K562 (cell line): ENCODE measurements around the gene CTDSPL2. TPM values are rescaled to one million over a fixed set of nuclear protein-coding genes. Genes with fewer than 3 reads are reported as not detected.
A peak's percentile ranks its signal among the peaks of the same experiment; 100 is the strongest.

ENCODE experiments used
- BHLHE40 ChIP-seq: IDR thresholded peaks from 2 replicates; pipeline ENCODE4 v1.6.1; 2011; ENCODE audit warnings: low read length, improper control_type of control experiment
- CC2D1A ChIP-seq: fragments of 450-650 bp; IDR thresholded peaks from 2 replicates; pipeline ENCODE4 v1.6.1; 2017; ENCODE audit warnings: mild to moderate bottlenecking
- CTCF ChIP-seq, 3 experiments: IDR thresholded peaks in 2 of 3; conservative IDR thresholded peaks in 1 of 3; 2 replicates each; pipeline ENCODE4 v1.5.1; 2011 to 2012; ENCODE audit warnings: low read length in 3 of 3, mild to moderate bottlenecking in 3 of 3, control low read depth in 2 of 3, improper control_type of control experiment in 1 of 3, inconsistent platforms in 1 of 3, low read depth in 1 of 3, mixed read lengths in 1 of 3, moderate library complexity in 1 of 3; ENCODE audit not compliant: insufficient read depth in 2 of 3
- EP300 ChIP-seq: IDR thresholded peaks from 2 replicates; pipeline ENCODE4 v1.6.1; 2012; ENCODE audit warnings: low read length, improper control_type of control experiment
- GTF2E2 ChIP-seq: fragments of 200-800 bp; sonication (Bioruptor generic); IDR thresholded peaks from 2 replicates; pipeline ENCODE4 v1.6.1; 2016; ENCODE audit warnings: missing genetic modification characterization, missing compliant biosample characterization
- HNRNPLL ChIP-seq: fragments of 200-400 bp; formaldehyde crosslinking; IDR thresholded peaks from 2 replicates; pipeline ENCODE4 v1.6.1; 2017; ENCODE audit warnings: low read length, low read depth, mild to moderate bottlenecking; ENCODE audit not compliant: poor library complexity, severe bottlenecking
- NUFIP1 ChIP-seq: fragments of 450-650 bp; IDR thresholded peaks from 2 replicates; pipeline ENCODE4 v1.6.1; 2018; ENCODE audit not compliant: partially characterized antibody
- PHF21A ChIP-seq: fragments of 450-650 bp; IDR thresholded peaks from 2 replicates; pipeline ENCODE4 v1.6.1; 2017; ENCODE audit warnings: low read depth, borderline replicate concordance
- PHF8 ChIP-seq: fragments of 200-600 bp; sonication (generic); IDR thresholded peaks from 2 replicates; pipeline ENCODE4 v1.6.1; 2012; ENCODE audit warnings: mixed run types, mild to moderate bottlenecking, inconsistent platforms, low read length, moderate library complexity, borderline replicate concordance
- SOX6 ChIP-seq: fragments of 450-650 bp; IDR thresholded peaks from 2 replicates; pipeline ENCODE4 v1.6.1; 2014; ENCODE audit warnings: mild to moderate bottlenecking
- TAF7 ChIP-seq: fragments of 450-650 bp; IDR thresholded peaks from 2 replicates; pipeline ENCODE4 v1.6.1; 2016; ENCODE audit warnings: missing genetic modification characterization, missing compliant biosample characterization
- ZBTB8A ChIP-seq: fragments of 450-650 bp; IDR thresholded peaks from 2 replicates; pipeline ENCODE4 v1.6.1; 2018; ENCODE audit warnings: mild to moderate bottlenecking, moderate library complexity; ENCODE audit not compliant: partially characterized antibody
- ZFP91 ChIP-seq: sonication (generic); formaldehyde crosslinking; IDR thresholded peaks from 2 replicates; pipeline ENCODE4 v1.8.0; 2022; ENCODE audit warnings: mild to moderate bottlenecking, missing genetic modification reagents
- ZNF12 ChIP-seq: sonication (generic); formaldehyde crosslinking; IDR thresholded peaks from 2 replicates; pipeline ENCODE4 v1.4.0; 2020; ENCODE audit warnings: mild to moderate bottlenecking, missing genetic modification reagents
- ZNF146 ChIP-seq: IDR thresholded peaks from one replicate; pipeline ENCODE4 v1.6.1; 2018; ENCODE audit warnings: missing compliant biosample characterization; ENCODE audit not compliant: unreplicated experiment
- ZNF224 ChIP-seq: sonication (generic); formaldehyde crosslinking; IDR thresholded peaks from 2 replicates; pipeline ENCODE4 v1.8.0; 2022; ENCODE audit warnings: mild to moderate bottlenecking, missing genetic modification reagents
- polyA plus RNA-seq, 8 experiments: library from polyadenylated mRNA; depleted of rRNA in 4 of 8; stranded (reverse) in 5 of 8; unstranded in 3 of 8; fragments of >200 nt; fragmentation: Nextera tagmentation in 2 of 8; fragmentation: Illumina TruSeq in 1 of 8; extraction: Ambion mirVana in 2 of 8; extraction: Trizol in 1 of 8; gene quantifications; 2 replicates each; pipeline versions ENCODE4 v1.2.1 to v1.2.3, GENCODE V29; 2011 to 2014; ENCODE audit warnings: inconsistent platforms in 1 of 8, missing spikeins in 1 of 8
- total RNA-seq, 7 experiments: library from RNA; depleted of rRNA in 6 of 7; stranded (reverse); fragments of >200 nt in 6 of 7; fragmentation: Illumina TruSeq in 2 of 7; extraction: Trizol in 2 of 7; gene quantifications; 2 replicates each; pipeline versions ENCODE4 v1.2.1 to v1.2.3, GENCODE V29; 2011 to 2021; ENCODE audit warnings: low replicate concordance in 1 of 7
- TF ChIP-seq, protein P1 (sequence below): sonication (generic); formaldehyde crosslinking; IDR thresholded peaks from 2 replicates; pipeline ENCODE4 v1.4.0; 2020; ENCODE audit warnings: mild to moderate bottlenecking, missing genetic modification reagents
- TF ChIP-seq, protein P2 (sequence below): fragments of 450-650 bp; formaldehyde crosslinking; IDR thresholded peaks from 2 replicates; pipeline ENCODE4 v1.4.0; 2022; ENCODE audit warnings: missing genetic modification characterization

Gene CTDSPL2
- total and polyA plus RNA-seq, 9 of the 15 experiments (the other 6 are each of a cell fraction or from before 2014, with no cell fraction given): 16.8 to 79.0 (median 53.1) TPM

DNA sequence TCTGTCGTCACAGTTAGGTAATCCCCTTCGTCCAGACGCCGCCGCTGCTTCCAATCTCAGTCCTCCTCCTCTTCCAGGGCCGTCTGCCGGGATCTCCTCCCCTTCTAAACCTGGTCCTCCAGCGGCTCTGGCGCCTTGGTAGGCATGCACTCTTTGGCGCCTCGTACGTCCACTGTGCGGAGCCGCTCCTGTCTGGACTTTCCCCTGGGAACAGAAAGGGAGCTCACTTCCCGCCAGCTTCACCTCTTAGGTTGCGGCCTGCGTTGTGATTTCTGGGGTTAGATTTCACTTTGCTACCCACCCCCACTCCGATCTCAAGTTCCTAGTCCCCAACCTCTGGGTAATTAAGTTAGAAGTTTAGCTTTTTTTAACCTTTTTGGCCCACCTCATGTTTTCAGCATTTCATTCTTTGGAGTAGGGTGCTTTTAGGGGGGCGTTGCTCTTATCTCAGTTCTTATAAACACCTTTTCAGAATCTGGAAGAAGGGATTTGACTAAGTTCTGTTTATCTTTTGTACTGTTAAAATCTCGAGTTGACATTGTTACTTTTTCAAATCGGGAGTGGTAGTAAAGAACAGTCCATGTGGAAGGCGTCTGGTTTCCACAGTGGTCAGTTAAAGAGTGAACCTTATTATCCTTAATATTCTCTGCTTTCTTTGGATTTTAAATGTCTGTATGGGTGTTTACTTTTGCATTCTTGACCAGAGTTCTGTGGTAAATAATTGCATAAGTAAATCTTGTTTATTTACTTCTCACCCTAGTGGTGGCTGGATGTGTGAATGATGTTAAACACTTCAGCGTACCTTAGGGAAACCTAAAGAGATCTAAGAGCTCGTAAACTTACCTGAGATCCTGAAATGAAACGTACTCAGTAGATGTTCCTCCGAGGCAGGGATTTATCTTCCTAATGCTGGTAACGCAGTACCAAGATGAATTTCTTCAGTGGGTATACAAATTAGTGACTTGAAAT lies 611 bp downstream of the CTDSPL2 start (continued):
- no peak for TF ChIP-seq ZFP91
- TF ChIP-seq CC2D1A: no peak; the same call in 1 of the 2 replicates
- TF ChIP-seq HNRNPLL: no peak
- TF ChIP-seq BHLHE40: 0 out of 2 replicates have a peak, but pooled peaks have one; percentile 25
- 0 out of 2 replicates have a peak, but pooled peaks have one; percentile 49 for TF ChIP-seq PHF21A
- TF ChIP-seq PHF8: no peak
- TF ChIP-seq ZNF12 (CRISPR knock-in tag): 0 out of 2 replicates have a peak, but pooled peaks have one; percentile 75
- TF ChIP-seq NUFIP1: no peak
- TF ChIP-seq, protein P1, sequence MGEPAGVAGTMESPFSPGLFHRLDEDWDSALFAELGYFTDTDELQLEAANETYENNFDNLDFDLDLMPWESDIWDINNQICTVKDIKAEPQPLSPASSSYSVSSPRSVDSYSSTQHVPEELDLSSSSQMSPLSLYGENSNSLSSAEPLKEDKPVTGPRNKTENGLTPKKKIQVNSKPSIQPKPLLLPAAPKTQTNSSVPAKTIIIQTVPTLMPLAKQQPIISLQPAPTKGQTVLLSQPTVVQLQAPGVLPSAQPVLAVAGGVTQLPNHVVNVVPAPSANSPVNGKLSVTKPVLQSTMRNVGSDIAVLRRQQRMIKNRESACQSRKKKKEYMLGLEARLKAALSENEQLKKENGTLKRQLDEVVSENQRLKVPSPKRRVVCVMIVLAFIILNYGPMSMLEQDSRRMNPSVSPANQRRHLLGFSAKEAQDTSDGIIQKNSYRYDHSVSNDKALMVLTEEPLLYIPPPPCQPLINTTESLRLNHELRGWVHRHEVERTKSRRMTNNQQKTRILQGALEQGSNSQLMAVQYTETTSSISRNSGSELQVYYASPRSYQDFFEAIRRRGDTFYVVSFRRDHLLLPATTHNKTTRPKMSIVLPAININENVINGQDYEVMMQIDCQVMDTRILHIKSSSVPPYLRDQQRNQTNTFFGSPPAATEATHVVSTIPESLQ (CRISPR knock-in tag): 0 out of 2 replicates have a peak, but pooled peaks have one; percentile 74
- TF ChIP-seq ZNF146 (CRISPR knock-in tag): no peak
- TF ChIP-seq CTCF (IDR thresholded peaks at IDR 0.05 in 2 of 3, conservative IDR thresholded peaks at IDR 0.05 in 1 of 3; ENCODE audit: insufficient read depth in 2 of 3, low read depth in 1 of 3, low read length in 3 of 3): peak in 1 of 3 experiments; percentile 23; a peak in 1 of 6 replicates
- TF ChIP-seq, protein P2, sequence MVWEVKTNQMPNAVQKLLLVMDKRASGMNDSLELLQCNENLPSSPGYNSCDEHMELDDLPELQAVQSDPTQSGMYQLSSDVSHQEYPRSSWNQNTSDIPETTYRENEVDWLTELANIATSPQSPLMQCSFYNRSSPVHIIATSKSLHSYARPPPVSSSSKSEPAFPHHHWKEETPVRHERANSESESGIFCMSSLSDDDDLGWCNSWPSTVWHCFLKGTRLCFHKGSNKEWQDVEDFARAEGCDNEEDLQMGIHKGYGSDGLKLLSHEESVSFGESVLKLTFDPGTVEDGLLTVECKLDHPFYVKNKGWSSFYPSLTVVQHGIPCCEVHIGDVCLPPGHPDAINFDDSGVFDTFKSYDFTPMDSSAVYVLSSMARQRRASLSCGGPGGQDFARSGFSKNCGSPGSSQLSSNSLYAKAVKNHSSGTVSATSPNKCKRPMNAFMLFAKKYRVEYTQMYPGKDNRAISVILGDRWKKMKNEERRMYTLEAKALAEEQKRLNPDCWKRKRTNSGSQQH: no peak
- TF ChIP-seq EP300: no peak
- TF ChIP-seq TAF7: peak; percentile 82
- peak; percentile 71; the same call in 1 of the 2 replicates for TF ChIP-seq GTF2E2 (tag)
- TF ChIP-seq ZBTB8A: no peak
- no peak for TF ChIP-seq SOX6
- TF ChIP-seq ZNF224 (CRISPR knock-in tag): no peak
